Liver (tissue), 9 donors: ENCODE results near the gene PPM1L. TPM values are rescaled to one million over a fixed set of nuclear protein-coding genes. Genes with fewer than 3 reads are reported as not detected.

Experiments used
- DNase-seq: peaks from one replicate; pipeline ENCODE4 v3.0.0-alpha.2; 2017; ENCODE audit warnings: low spot score
- H3K27ac ChIP-seq, 2 donors: one replicate each; pipeline ENCODE4 v1.7.0; 2013; ENCODE audit warnings: inconsistent platforms in 2 of 2, low read length in 2 of 2, control low read depth in 1 of 2, low read depth in 1 of 2, mild to moderate bottlenecking in 1 of 2
- H3K27me3 ChIP-seq, 4 donors: one replicate each; pipeline versions ENCODE4 v1.6.1 to v1.7.0; 2013; ENCODE audit warnings: low read length in 3 of 4, inconsistent platforms in 1 of 4, mild to moderate bottlenecking in 1 of 4, moderate library complexity in 1 of 4; ENCODE audit not compliant: control insufficient read depth in 4 of 4, insufficient read depth in 4 of 4
- H3K36me3 ChIP-seq, 4 donors: one replicate each; pipeline versions ENCODE4 v1.6.1 to v1.7.0; 2013; ENCODE audit warnings: low read length in 3 of 4, mild to moderate bottlenecking in 3 of 4, low read depth in 1 of 4, moderate library complexity in 1 of 4; ENCODE audit not compliant: control insufficient read depth in 4 of 4, insufficient read depth in 3 of 4
- H3K4me1 ChIP-seq, 4 donors: one replicate each; pipeline versions ENCODE4 v1.6.1 to v1.7.0; 2013; ENCODE audit warnings: low read length in 3 of 4, mild to moderate bottlenecking in 3 of 4, moderate library complexity in 1 of 4; ENCODE audit not compliant: control insufficient read depth in 4 of 4, insufficient read depth in 4 of 4
- H3K4me3 ChIP-seq, 3 donors: one replicate each; pipeline versions ENCODE4 v1.6.1 to v1.7.0; 2013; ENCODE audit warnings: low read length in 3 of 3, control low read depth in 1 of 3, low read depth in 1 of 3, mild to moderate bottlenecking in 1 of 3
- H3K9ac ChIP-seq, 2 donors: one replicate each; pipeline ENCODE4 v1.7.0; 2013; ENCODE audit warnings: low read length in 2 of 2, mild to moderate bottlenecking in 2 of 2, moderate library complexity in 2 of 2, control low read depth in 1 of 2, low read depth in 1 of 2
- H3K9me3 ChIP-seq, 4 donors: one replicate each; pipeline versions ENCODE4 v1.6.1 to v1.7.0; 2013; ENCODE audit warnings: low read length in 3 of 4; ENCODE audit not compliant: control insufficient read depth in 4 of 4
- EGR1 ChIP-seq, 2 donors: IDR thresholded peaks; 2 replicates each; pipeline ENCODE4 v1.6.1; 2016 to 2018; ENCODE audit warnings: antibody characterized with exemption in 2 of 2, low read depth in 2 of 2
- FOXA1 ChIP-seq: IDR thresholded peaks from 2 replicates; pipeline ENCODE4 v1.6.1; 2016; ENCODE audit warnings: antibody characterized with exemption
- FOXA2 ChIP-seq: IDR thresholded peaks from 2 replicates; pipeline ENCODE4 v1.6.1; 2016; ENCODE audit warnings: antibody characterized with exemption
- GABPA ChIP-seq, 2 donors: IDR thresholded peaks in 1 of 2; conservative IDR thresholded peaks in 1 of 2; 2 replicates each; pipeline ENCODE4 v1.6.1; 2016; ENCODE audit warnings: antibody characterized with exemption in 2 of 2, mild to moderate bottlenecking in 1 of 2, moderate library complexity in 1 of 2
- HNF4A ChIP-seq, 2 donors: conservative IDR thresholded peaks; 2 replicates each; pipeline ENCODE4 v1.6.1; 2016; ENCODE audit warnings: antibody characterized with exemption in 2 of 2, mild to moderate bottlenecking in 2 of 2
- HNF4G ChIP-seq: IDR thresholded peaks from 2 replicates; pipeline ENCODE4 v1.6.1; 2016; ENCODE audit warnings: antibody characterized with exemption
- JUND ChIP-seq, 2 donors: IDR thresholded peaks; 2 replicates each; pipeline ENCODE4 v1.6.1; 2016; ENCODE audit warnings: antibody characterized with exemption in 2 of 2
- NR2F2 ChIP-seq: IDR thresholded peaks from 2 replicates; pipeline ENCODE4 v1.6.1; 2016; ENCODE audit warnings: antibody characterized with exemption
- RAD21 ChIP-seq, 2 donors: IDR thresholded peaks; 2 replicates each; pipeline ENCODE4 v1.6.1; 2016; ENCODE audit warnings: antibody characterized with exemption in 2 of 2, mild to moderate bottlenecking in 2 of 2
- RXRA ChIP-seq, 2 donors: IDR thresholded peaks; 2 replicates each; pipeline ENCODE4 v1.6.1; 2017 to 2018; ENCODE audit warnings: antibody characterized with exemption in 2 of 2, mild to moderate bottlenecking in 1 of 2
- SP1 ChIP-seq: IDR thresholded peaks from 2 replicates; pipeline ENCODE4 v1.6.1; 2018; ENCODE audit warnings: antibody characterized with exemption, mild to moderate bottlenecking
- TAF1 ChIP-seq: conservative IDR thresholded peaks from 2 replicates; pipeline ENCODE4 v1.6.1; 2016; ENCODE audit warnings: antibody characterized with exemption, mild to moderate bottlenecking
- YY1 ChIP-seq: IDR thresholded peaks from 2 replicates; pipeline ENCODE4 v1.6.1; 2016; ENCODE audit warnings: antibody characterized with exemption, mild to moderate bottlenecking
- WGBS: extraction: QIAGEN DNeasy Blood & Tissue Kit; methylation state at CpG from one replicate; pipeline ENCODE4 v1.1.7; 2013; 5-methylcytosine and 5-hydroxymethylcytosine counted together
- polyA plus RNA-seq, 2 donors: library from polyadenylated mRNA; stranded (reverse) in 1 of 2; unstranded in 1 of 2; fragments of 200-250 nt in 1 of 2; fragments of >200 nt in 1 of 2; fragmentation: Nextera tagmentation in 1 of 2; extraction: Ambion mirVana in 1 of 2; gene quantifications; one replicate each; pipeline versions ENCODE4 v1.2.1 to v1.2.3, GENCODE V29; 2013 to 2015
- total RNA-seq, 2 donors: library from RNA; depleted of rRNA; stranded (reverse); fragments of >200 nt; gene quantifications; one replicate each; pipeline ENCODE4 v1.2.3, GENCODE V29; 2014
- TF ChIP-seq, protein P1 (sequence below): IDR thresholded peaks from 2 replicates; pipeline ENCODE4 v1.6.1; 2016; ENCODE audit warnings: antibody characterized with exemption
- TF ChIP-seq, protein P2 (sequence below): fragments of 150-350 bp; IDR thresholded peaks from 2 replicates; pipeline ENCODE4 v1.5.1; 2017; ENCODE audit warnings: improper control_type of control experiment, low read depth, low read length; ENCODE audit not compliant: missing input control
- TF ChIP-seq, protein P3 (sequence below): IDR thresholded peaks from 2 replicates; pipeline ENCODE4 v1.6.1; 2016; ENCODE audit warnings: antibody characterized with exemption
- TF ChIP-seq, protein P4 (sequence below): IDR thresholded peaks from 2 replicates; pipeline ENCODE4 v1.6.1; 2016; ENCODE audit warnings: antibody characterized with exemption
- TF ChIP-seq, protein P5 (sequence below): IDR thresholded peaks from 2 replicates; pipeline ENCODE4 v1.6.1; 2016; ENCODE audit warnings: antibody characterized with exemption, mild to moderate bottlenecking
- donor health status: healthy.
- donor health status: healthy.
- donor health status: healthy.
- donor health status: healthy.
- donor health status: healthy.

Gene PPM1L
- total and polyA plus RNA-seq, 4 donors: 1.6 to 8.5 (median 4.8) TPM

DNA sequence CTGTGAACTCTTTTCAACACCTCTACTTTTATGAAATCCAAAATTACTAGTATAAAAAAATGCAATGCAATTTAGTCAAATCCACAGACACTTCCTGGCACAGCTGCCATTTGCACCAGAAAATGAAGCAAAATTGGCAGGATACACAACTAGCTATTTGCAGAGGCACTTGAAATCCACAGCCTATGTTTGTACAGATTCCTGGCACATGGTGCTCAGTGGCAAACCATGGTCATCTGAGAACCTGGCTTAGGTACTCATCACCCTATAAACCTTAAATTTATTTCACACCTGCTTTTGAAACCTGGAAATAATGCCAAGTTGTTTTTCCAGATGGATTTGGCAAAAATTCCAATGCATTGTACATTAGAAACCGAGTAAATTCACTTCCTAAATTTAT, 20.2 kb upstream of the PPM1L start:
- no peaks in the 10 kb centered on the region for H3K36me3 ChIP-seq
- no peak overlapping the region for H3K27ac ChIP-seq
- no peaks in the 10 kb centered on the region for H3K9me3 ChIP-seq
- 76% methylated on average over 1 of the region's 1 CpG for WGBS
- no peak overlapping the region for H3K9ac ChIP-seq
- peaks cover 0 to 6% (median 3%) of the 10 kb centered on the region in 4 donors for H3K4me1 ChIP-seq
- no peaks in the 10 kb centered on the region for H3K27me3 ChIP-seq
- DNase-seq: no peak
- TF ChIP-seq RXRA (IDR thresholded peaks at IDR 0.05) (peak in 1 of 2 donors; percentile 24), GABPA (IDR thresholded peaks at IDR 0.05 in 1 of 2, conservative IDR thresholded peaks at IDR 0.05 in 1 of 2) (no peak), FOXA1 (peak; percentile 57), EGR1 (IDR thresholded peaks at IDR 0.05; ENCODE audit: low read depth in 2 of 2) (no peak), HNF4G (no peak), YY1 (peak; percentile 80), HNF4A (conservative IDR thresholded peaks at IDR 0.05) (peak in 1 of 2 donors; percentile 43), JUND (IDR thresholded peaks at IDR 0.05) (peak in 1 of 2 donors; percentile 66), FOXA2 (peak; percentile 42), RAD21 (IDR thresholded peaks at IDR 0.05) (peak in 1 of 2 donors; percentile 44), NR2F2 (no peak), TAF1 (no peak), SP1 (no peak)
- TF ChIP-seq, protein P1, sequence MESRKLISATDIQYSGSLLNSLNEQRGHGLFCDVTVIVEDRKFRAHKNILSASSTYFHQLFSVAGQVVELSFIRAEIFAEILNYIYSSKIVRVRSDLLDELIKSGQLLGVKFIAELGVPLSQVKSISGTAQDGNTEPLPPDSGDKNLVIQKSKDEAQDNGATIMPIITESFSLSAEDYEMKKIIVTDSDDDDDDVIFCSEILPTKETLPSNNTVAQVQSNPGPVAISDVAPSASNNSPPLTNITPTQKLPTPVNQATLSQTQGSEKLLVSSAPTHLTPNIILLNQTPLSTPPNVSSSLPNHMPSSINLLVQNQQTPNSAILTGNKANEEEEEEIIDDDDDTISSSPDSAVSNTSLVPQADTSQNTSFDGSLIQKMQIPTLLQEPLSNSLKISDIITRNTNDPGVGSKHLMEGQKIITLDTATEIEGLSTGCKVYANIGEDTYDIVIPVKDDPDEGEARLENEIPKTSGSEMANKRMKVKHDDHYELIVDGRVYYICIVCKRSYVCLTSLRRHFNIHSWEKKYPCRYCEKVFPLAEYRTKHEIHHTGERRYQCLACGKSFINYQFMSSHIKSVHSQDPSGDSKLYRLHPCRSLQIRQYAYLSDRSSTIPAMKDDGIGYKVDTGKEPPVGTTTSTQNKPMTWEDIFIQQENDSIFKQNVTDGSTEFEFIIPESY: no peak
- TF ChIP-seq, protein P2, sequence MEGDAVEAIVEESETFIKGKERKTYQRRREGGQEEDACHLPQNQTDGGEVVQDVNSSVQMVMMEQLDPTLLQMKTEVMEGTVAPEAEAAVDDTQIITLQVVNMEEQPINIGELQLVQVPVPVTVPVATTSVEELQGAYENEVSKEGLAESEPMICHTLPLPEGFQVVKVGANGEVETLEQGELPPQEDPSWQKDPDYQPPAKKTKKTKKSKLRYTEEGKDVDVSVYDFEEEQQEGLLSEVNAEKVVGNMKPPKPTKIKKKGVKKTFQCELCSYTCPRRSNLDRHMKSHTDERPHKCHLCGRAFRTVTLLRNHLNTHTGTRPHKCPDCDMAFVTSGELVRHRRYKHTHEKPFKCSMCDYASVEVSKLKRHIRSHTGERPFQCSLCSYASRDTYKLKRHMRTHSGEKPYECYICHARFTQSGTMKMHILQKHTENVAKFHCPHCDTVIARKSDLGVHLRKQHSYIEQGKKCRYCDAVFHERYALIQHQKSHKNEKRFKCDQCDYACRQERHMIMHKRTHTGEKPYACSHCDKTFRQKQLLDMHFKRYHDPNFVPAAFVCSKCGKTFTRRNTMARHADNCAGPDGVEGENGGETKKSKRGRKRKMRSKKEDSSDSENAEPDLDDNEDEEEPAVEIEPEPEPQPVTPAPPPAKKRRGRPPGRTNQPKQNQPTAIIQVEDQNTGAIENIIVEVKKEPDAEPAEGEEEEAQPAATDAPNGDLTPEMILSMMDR: no peak
- TF ChIP-seq, protein P3, sequence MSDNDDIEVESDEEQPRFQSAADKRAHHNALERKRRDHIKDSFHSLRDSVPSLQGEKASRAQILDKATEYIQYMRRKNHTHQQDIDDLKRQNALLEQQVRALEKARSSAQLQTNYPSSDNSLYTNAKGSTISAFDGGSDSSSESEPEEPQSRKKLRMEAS: peak; percentile 65
- TF ChIP-seq, protein P4, sequence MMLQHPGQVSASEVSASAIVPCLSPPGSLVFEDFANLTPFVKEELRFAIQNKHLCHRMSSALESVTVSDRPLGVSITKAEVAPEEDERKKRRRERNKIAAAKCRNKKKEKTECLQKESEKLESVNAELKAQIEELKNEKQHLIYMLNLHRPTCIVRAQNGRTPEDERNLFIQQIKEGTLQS: no peak
- TF ChIP-seq, protein P5, sequence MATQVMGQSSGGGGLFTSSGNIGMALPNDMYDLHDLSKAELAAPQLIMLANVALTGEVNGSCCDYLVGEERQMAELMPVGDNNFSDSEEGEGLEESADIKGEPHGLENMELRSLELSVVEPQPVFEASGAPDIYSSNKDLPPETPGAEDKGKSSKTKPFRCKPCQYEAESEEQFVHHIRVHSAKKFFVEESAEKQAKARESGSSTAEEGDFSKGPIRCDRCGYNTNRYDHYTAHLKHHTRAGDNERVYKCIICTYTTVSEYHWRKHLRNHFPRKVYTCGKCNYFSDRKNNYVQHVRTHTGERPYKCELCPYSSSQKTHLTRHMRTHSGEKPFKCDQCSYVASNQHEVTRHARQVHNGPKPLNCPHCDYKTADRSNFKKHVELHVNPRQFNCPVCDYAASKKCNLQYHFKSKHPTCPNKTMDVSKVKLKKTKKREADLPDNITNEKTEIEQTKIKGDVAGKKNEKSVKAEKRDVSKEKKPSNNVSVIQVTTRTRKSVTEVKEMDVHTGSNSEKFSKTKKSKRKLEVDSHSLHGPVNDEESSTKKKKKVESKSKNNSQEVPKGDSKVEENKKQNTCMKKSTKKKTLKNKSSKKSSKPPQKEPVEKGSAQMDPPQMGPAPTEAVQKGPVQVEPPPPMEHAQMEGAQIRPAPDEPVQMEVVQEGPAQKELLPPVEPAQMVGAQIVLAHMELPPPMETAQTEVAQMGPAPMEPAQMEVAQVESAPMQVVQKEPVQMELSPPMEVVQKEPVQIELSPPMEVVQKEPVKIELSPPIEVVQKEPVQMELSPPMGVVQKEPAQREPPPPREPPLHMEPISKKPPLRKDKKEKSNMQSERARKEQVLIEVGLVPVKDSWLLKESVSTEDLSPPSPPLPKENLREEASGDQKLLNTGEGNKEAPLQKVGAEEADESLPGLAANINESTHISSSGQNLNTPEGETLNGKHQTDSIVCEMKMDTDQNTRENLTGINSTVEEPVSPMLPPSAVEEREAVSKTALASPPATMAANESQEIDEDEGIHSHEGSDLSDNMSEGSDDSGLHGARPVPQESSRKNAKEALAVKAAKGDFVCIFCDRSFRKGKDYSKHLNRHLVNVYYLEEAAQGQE: peak; percentile 36
- H3K4me3 ChIP-seq: no peak overlapping the region
